HG02571 (cell line): ENCODE data around the gene CD200.

Experiments
- ATAC-seq: cut with Tn5 transposase; IDR thresholded peaks from one replicate; pipeline ENCODE4 v1.9.1; 2021; ENCODE audit warnings: mild to moderate bottlenecking, moderate library complexity; ENCODE audit not compliant: unreplicated experiment

The CD200 gene

DNA sequence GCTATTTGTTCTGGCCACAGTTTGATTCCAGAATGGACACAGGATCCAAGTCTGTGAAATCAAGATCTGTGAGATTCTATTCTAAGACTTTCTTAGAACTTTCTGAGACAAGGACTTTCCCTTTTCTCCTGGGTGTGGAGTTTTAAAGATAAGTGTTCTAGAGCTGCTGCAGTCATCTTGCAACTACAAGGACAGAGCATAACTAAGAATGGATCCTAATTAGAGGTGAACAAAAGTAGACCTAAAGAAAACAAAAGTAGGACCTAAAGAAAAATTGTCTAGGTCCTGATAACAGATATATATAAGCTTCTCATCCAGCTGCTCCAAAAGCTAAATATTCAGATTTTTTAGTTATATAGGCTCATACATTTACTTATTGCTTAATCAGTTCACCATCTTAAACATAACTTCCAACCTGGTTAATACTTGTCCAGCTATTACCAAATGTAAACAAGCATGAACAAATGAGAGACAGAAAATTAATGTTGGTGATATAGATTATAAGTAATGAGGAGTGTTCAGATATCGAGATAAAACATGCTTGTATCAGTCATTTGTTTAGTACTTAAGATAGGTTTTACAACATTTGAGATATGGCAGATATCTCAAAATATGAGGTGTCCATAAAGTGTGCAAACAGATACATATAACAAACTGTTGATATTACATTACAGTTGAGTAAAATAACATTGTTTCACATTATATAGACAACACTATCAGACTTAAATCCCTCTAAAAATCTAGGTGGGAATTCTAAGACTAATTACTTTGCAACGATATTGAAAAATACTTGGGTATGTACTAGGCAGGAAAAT is 75.1 kb downstream of the CD200 start:
- ATAC-seq, result no peak

DNA sequence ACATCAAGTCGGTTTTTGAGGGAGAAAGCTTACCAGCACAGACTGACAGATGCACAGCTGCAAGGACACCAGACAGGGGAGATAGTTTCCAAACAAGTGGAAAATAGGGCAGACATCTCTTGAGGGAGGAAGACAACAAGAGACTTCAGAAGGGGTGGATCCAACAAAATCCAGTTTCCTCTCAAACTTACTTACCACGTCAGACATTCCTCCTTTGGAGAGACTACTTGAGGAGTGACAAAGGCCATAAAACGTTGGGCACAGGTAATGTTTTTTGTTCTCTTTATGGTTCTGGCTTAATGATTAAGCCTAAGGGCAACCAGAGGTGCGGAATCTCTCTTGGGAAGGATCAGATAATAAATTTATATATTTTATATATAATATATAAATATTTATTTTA is 76.1 kb downstream of the CD200 start:
- no peak for ATAC-seq

DNA sequence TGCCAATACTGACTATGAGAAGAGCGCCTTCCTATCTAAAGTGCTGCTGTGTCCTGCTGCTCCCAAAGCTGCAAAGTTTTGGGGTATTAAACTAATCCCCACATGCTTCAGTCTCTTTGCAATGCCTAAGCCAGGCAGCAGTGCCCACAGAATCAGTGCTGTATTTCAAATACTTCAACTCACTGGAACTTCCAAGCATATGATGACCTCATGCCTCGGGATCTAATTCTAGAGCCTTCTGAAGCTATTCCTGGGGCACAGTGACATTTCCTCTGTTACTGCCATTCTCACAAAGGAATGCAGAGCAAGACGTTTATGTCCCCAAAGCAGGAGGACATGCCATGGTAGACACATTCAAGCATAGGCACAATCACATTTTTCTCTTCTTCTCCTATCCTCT is 78.5 kb downstream of the CD200 start:
- ATAC-seq, result no peak
